AG10803 (cell line): ENCODE data around the gene TM9SF2.

Experiments used
- DNase-seq: peaks from one replicate; pipeline ENCODE4 v3.0.0; 2010; ENCODE audit warnings: low read depth
- H3K4me3 ChIP-seq: 2 replicates; pipeline ENCODE4 v1.5.1; 2011; ENCODE audit warnings: mild to moderate bottlenecking, low read length, control low read depth
- CTCF ChIP-seq: conservative IDR thresholded peaks from 2 replicates; pipeline ENCODE4 v1.5.1; 2011; ENCODE audit warnings: mild to moderate bottlenecking, low read length, control low read depth, inconsistent platforms

TM9SF2 gene

DNA sequence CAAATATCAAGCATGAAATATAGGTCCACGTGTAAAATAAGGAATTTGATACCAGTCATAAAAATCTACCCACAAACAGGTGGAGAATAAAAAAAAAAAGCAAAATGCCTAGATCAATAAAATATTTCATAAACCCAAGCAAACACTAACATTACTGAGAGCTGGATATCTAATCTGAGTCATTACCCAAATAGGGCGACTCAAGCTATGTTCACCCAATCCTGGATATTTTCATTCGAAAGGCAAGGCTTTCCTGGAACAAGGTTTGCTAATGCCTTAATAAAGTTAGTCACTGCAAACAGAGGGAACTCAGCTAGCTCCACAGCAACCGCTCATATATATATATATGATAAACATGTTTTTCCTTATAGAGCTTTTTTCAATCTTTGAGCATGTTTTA, 33.5 kb upstream of the TM9SF2 start:
- no peak for TF ChIP-seq CTCF
- H3K4me3 ChIP-seq, result no peak overlapping the region
- DNase-seq, result peak; percentile 25

GRCh38 chr13:99469041-99469440, 32.2 kb upstream of the TM9SF2 start:
- no peak overlapping the region for H3K4me3 ChIP-seq
- no peak for DNase-seq
- TF ChIP-seq CTCF, result no peak

DNA sequence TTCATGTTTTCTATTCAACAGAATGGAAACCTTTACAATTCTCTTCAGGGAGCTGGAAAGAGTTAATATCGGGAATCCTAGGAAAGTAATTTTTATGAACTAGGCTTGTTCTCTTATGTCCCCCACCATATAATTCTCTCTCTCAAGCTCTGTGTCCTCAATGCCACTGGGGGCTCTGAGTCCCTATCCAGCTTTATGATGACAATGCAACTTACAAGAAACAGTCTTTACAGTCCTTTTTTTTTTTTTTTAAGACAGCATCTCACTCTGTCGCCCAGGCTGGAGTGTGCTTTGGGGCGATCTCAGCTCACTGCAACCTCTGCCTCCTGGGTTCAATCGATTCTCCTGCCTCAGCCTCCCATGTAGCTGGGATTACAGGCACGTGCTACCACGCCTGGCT, 31.2 kb upstream of the TM9SF2 start:
- no peak for DNase-seq
- TF ChIP-seq CTCF, result no peak
- H3K4me3 ChIP-seq, result no peak overlapping the region

DNA sequence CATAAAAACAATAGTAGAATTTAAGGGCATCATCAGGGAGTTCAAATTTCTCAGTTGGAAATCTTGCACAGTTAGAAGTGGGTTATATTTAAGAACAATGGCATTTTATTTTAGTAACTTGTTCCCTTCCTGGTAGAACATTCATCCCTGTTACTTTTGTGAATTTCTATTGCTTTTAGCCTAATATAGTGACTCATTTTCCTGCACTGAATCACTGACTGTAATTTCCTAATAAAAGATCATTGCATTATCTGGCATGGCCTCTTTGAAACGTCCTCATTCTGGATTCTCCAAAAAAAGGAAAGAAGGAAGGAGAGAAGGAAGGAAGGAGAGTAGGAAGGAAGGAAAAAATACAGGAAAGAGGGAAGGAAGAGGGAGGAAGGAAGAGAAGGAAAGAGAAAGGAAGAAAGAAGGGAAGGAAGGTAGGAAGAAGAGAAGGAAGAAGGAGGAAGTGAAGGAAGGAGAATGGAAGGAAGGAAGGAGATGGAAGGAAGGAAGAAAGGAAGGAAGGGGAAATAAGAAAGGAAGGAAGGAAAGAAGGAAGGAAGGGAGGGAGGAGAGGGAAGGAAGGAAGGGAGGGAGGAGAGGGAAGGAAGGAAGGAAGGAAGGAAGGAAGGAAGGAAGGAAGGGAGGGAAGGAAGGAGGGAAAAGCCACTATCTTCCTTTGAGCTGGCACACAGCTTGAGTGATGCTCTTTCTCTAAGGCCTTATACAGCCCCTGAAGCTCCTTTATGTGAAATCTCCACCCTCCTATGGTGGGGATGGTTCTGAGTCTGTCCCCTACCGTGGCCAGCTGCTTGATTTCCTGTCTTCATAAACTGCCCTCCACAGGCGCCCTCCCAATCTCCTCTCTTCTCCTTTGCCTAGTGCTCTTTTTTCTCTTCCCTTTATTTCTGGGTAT, 29.8 kb upstream of the TM9SF2 start:
- peak; percentile 32 for DNase-seq
- H3K4me3 ChIP-seq, result no peak overlapping the region
- no peak for TF ChIP-seq CTCF

DNA sequence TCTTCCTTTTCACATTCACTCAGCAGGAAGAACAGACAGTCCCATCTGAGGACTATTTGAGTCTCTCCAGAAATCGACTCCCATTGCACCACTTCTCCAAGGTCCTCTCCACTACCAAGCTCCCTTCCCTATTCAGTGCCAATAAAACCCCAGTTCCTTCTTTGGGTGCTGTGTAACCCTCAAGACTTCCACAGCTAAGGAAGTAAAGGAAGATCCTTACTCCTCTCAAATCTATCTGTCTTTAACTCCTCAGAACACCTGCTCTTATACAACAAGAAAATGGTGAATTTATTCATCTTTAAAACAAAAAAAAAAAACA, 29.2 kb upstream of the TM9SF2 start:
- TF ChIP-seq CTCF, result no peak
- no peak for DNase-seq
- no peak overlapping the region for H3K4me3 ChIP-seq

DNA sequence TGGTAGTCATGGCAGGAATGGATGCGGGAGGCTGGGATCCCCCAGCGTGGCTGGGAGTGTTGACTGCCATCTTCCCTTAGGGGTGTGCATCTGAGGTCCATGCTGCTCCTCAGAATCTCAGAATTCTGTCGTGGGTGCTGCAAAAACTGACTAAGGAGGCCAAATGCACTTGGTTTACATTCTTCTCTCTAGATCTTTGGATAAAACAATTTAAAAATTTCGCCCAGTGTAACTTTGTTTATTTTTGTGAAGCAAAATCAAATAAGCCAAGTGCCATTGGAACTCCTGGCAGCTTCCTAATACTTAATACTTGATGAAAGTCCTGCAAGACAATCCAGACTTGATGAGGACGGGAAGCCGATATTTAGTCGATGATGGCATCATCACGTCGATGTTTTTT, 27.8 kb upstream of the TM9SF2 start:
- TF ChIP-seq CTCF, result no peak
- DNase-seq, result no peak

DNA sequence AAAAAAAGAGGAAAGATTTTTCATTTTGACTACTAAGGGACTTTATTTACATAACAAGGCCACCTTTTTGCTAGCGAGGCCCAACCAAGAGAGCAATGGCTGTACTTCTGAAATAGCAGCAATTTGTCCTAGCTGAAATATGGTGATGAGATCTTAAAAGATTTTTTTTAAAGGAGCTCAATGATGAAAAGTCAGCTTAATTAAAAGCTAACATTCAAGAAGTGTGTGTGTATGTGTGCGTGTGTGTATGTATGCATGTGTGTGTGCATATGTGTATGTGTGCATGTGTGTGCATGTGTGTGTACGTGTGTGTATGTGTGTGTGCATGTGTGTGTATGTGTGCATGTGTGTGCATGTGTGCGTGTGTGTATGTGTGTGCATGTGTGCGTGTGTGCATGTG, 24.6 kb upstream of the TM9SF2 start:
- DNase-seq, result no peak
- H3K4me3 ChIP-seq, result no peak overlapping the region
- no peak for TF ChIP-seq CTCF

More for the DNA sequence above, 27.8 kb upstream of the TM9SF2 start:
- no peak overlapping the region for H3K4me3 ChIP-seq
